Stimulated activated CD8-positive, alpha-beta memory T cell treated with anti-CD3 and anti-CD28 coated beads, Interleukin-12 subunit alpha, Interleukin-12 subunit beta, amount 100 ng/mL, for 1 hour (primary cell): ENCODE measurements around the gene FOSL2.

Source experiments
- DNase-seq: peaks from one replicate; pipeline ENCODE4 v3.0.0-alpha.2; 2020; ENCODE audit warnings: low read depth

FOSL2 gene

DNA sequence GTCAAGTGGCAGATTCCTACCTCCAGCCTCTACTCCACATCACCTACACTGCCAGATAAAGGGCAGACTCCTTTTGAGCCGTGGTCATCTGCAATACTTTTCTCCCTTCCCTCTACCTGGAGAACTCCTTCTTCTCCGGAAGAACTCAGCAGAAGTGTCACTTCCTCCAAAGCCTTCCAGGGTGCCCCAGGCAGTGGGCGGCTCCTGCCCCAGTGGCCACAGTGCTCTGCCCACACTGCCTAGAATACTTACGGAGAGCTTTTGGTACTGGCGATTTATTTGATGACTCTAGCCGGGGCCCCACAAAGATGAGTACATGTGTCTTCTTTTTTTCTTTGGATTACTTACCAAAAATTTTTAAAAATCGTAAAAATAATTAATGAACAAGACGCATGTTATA lies 39.7 kb downstream of the FOSL2 start:
- no peak for DNase-seq

DNA sequence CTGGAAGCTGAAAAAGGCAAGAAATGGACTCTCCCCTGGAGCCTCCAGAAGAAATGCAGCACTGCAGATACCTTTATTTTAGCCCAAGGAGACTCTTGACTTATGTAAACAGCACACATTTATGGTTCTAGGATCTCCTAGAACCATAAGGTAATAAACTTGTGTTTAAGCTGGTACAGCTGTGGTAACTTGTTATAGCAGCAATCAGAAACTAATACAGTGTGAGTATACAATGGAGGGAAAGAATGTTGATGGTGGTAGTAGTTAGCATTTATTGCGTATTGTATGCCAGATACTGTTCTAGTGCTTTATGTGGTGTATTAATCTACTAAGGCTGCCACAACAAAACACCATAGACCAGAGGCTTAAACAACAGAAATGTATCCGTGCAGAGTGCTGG lies 40.6 kb downstream of the FOSL2 start:
- DNase-seq: no peak

DNA sequence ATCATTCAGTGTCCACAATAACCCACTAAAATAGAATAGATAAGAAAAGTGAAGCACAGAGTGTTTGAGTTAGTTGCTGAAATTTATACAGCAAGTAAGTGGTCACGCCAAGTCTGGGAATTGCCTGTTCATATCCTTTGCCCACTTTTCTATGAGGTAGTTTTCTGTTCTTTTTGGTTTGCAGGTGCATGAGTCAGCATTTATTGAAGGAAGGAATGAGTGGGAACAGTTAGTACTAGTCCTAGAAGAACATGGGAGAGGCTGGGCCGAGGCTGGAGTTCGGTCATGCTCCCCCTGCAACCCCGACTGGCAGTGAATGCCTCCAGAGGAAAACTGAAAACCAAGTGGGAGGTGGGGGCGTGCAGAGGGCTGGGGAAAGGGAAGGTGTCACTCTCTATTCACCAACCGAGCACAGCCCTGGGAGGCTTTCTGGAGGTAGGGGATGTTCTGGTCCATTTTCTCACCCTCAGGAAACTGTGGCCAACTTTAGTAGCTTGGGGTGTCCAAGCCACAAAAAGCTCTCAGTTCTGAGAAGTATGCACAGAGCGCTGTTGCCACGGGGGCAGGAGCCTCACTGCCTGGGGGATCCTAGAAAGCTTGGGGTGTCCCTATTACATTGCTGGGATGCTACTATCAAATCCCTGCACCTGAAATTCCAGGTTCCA lies 41.4 kb downstream of the FOSL2 start:
- no peak for DNase-seq

DNA sequence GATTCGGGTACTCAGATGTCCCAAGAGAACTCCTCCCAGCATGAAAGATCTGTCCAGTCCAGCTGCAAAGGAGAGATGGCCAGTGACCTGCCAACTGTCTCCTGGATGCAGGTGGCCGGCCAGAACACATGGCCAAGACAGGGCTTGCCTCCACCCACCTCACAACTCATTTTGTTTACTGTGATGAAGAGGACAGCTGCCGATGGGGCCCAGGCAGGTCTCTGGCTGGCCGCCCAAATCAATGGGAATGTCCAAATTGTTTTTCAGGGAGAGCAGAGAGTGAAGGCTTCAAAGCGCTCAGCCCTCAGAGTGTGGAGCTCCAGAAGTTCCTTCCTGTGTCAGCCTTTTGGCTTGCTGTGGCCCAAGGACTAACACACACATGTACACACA lies 41.9 kb downstream of the FOSL2 start:
- DNase-seq: no peak

DNA sequence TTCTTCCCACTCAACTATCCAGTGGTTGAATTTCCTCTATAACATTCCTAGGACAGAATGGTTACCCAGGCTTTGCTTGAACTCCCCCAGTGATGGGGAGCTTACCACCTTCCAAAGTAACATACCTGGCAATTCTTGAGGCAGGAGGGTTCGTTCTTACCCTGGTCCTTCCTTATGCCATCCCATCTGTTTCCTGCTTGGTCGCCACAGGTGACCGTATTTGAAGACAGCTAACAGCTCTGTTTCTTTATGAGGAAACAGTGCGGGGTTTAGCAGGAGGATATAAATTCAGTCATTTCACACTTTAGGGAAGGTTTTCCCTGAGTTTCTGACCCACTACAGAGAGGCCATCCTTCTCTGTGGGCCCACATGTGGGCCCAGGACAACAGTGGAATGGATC lies 42.6 kb downstream of the FOSL2 start:
- DNase-seq: no peak

DNA sequence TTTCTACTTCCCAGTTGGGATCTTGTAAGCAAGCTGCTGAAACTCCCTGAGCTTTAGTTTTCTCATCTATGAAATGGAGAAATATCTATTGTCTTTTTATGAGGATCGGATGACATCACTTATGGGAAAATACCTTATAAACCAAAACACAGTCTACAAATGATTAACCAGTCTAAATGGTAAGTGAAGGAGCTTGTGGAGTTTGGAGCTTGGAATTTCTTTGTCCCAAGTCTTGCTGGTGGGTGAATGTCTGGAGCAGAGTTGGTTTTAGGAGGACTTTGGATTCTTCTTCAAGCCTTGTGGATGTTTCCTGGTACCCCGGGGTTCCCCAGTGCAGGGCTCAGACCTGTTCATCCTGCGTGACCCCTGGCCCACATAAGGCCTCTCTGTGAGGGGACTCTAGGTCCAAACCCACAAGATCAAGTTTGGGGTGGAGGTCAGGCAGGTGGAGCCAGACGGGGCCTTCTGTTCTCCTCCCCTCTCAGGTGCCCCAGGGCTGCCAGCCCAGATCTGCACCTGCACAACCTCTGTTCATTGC lies 43.2 kb downstream of the FOSL2 start:
- DNase-seq: no peak

DNA sequence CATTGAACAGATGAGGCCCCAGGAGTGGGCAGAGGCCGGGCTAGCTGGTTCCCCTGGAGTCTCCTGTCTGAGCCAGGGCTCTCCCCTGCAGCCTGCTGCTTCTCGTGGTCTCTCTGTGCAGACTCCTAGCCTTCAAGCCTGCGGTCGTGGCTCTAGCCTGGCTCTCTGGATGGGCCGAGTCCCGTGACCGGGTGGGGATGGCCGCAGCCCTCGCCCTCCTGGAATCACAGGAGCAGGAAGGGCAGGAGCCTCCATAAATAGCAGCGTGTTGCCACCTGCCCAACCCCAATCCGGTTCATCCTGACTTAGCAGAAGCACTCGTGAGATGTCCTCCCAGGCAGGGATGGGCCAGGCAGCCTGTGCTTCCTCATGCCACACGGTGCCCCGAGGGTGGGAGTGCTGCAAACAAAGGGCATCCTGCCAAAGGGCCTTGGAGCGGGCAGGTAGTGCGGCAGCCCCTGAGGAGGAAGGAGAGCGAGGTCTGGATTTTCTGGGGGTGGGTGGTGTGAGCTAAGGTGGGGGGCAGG lies 43.9 kb downstream of the FOSL2 start:
- no peak for DNase-seq

DNA sequence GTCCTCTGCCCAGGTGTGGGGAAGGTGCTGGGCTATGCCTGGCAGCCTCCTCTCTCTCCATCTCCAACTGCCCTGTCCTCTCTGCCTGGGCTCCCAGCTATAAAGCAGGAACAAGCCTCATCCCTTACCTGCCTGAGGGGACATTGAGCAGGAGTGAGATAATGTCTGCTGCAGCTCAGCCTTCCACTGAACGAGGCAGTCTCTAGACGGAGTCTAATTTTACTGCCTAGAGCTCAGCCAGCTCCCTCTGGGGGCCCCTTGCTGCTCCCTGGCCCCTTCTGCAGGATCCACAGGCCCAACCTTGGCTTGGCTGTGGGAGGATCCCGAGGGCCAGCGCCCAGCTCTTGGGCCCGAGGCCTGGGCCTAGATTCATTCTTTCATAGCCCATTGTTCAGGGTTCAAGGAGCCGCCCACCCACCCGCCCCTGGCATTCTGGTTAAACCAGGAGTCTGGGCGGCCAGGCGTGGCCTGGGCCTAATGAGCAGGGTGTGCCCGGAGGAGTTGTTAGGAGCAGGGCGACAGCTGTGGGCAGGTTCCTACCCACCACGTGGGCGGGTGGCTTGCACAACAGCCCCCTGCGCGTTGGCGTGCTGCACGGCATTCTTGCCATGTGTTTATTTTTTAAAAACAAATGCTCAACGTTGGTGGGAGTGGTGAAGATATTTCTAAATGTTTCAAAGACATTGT lies 44.6 kb downstream of the FOSL2 start:
- no peak for DNase-seq

DNA sequence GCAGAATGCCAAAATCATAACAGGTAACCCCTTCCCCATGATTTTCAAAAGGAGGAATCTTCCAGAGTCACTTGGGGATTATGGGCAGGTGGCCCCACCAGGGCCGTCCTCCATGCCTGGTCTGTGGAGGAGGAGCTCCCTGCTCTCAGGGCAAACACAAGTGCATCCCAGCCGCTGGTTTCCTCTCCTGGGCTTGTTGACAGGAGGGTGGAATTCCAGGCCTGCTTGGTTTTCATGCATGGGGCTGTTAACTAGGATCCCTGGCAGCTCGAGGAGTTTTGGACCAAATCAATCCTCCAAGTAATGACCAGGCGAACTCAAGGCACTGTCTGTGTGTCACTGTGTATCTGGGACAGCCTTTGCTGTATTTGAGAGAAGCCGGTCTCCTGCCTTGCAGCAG lies 45.3 kb downstream of the FOSL2 start:
- DNase-seq: no peak

DNA sequence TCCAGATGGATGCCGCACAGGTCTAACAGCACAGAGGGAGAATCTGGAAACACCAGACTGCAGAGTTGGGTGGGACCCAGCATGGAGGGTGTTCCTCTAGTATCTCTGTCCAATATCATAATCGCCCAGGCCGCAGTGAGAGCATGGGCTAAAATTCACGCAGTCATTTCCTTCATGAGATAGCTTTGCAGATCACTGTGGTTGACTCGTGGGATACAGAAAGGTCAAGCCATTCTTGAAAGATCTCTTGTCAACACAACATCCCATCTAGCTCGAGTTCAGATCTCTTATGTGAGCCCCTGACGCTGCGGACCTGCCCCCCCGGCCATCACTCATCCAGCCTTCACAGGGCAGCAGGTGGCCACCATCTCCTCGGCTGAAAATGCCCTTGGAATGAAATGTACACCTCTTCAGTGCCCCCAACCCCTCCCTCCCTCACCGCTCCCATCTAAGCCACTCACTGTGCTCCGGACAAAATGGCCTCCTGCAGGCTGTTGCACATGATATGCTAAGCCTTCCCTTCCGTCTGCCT lies 45.9 kb downstream of the FOSL2 start:
- no peak for DNase-seq

DNA sequence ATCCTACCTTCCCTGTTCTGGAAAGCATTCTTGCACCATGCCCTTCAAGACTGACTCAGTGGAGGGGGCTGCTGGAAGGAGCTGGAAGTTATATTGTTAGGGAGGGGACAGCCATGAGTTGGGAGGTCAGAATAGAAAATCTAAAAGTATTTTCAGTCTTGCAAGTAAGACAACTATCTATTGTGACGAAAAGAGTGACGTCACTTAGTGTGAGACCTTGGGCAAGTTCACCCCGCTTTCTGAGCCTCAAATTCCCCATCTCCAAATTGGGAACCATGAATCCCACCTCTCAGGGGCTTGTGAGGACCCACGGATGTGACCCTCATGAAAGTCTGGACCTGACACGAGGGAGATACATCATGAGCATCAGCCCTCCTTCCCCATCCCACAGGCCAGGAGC lies 46.5 kb downstream of the FOSL2 start:
- no peak for DNase-seq

DNA sequence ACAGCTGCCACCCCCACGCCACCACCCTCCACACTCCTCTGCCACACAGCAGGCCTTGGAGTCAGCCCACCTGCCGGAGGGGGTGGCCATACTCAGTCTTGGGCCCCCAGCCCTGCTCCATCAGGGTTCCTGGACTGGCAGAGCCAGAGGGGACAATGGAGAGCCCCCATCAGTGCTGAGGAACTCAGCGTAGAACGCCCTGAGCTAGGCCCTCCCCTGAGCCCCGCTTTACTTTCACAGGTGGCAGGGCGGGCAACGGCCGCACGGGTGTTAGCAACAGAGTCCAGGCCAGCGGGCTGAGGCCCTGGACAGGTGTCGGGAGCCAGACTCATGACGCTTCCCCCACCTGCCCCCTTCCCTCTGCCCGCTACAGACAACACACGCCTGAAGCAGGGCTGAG lies 47.1 kb downstream of the FOSL2 start:
- DNase-seq: no peak

DNA sequence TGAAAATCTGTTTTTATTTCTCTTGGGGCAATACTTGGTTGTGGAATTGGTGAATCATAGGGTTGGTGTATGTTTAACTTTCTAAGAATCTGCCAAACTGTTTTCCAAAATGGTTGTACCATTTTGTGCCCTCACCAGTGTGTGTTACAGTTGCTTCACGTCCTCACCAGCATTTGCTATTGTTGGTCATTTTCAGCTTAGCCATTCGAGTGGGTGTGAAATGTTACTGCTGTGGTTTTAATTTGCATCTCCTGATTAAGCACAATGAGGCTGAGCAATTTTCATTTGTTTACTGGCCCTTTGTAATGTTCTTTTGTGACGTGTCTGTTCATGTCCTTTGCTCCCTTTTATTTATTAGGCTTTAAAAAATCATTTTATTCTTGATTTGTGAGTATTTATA lies 49.7 kb downstream of the FOSL2 start:
- DNase-seq: no peak

DNA sequence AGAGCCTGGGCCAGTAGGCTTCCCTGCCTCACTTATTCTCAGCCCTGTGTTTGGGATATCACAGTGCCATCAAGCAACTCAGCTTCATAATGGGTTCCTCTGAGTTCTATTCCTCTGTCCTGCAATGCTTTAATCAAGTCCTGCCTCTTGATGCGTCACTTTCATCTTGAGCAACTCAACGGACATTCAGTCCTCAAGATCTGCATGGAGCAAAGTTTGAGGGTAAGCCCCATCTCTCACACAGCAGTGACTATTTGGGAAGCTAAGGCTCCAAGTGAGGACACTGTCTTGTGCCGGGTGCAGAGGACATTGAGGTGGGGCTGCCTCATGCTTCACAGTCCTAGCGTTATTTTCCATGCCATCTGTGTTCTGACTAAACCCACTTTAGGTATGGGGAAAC lies 52.3 kb downstream of the FOSL2 start:
- no peak for DNase-seq

DNA sequence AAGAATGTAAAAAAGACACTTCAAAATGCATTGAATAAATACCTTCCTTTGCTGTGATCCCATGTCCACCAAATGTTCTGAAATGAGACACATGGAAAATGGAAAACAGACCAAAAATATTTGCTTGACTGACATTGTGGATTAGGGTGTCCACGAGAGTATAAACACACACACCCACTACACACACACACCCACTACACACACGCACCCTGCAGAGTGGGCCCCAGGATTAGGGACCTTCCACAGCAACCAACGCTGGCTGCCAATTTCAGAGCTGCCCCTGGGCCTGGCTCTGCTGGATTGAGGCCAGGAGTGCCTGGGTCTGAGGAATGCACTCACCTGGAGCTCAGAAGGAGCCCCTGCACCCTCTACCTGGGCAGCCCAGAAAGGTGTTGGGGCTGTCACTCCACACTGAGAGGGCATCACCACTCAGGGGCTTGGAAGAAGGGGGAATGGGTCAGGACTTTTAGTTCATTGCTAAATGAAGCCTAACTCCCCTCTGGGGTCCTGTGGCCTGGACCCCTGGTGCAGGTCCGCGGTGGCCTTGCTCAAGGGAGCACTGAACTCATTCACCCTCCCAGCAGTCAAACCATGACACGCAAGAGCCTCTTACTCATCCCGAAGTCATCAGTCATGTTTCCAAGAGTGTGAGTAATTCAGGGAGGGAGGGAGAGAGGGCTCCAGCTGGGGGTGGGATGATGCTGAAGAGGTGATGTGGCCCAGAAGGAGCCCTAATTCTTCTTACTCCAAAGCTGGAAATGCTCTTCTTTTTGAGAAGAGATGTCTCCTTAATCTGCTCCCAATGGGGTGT lies 53.0 kb downstream of the FOSL2 start:
- DNase-seq: no peak

DNA sequence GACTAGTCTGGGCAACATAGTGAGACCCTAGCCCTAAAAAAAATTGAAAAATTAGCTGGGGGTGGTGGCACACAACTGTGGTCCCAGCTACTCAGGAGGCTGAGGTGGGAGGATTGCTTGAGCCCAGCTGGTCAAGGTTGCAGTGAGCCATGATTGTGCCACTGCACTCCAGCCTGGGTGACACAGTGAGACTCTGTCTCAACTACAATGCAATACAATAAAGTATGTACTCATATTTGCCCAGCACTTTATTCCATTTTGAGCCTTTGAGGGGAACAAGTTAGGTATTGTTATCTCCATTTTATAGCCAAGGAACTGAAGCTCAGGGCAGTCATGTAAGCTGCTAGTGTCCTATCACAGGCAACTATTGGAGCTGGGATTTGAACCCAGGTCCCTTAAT lies 53.9 kb downstream of the FOSL2 start:
- DNase-seq: no peak

DNA sequence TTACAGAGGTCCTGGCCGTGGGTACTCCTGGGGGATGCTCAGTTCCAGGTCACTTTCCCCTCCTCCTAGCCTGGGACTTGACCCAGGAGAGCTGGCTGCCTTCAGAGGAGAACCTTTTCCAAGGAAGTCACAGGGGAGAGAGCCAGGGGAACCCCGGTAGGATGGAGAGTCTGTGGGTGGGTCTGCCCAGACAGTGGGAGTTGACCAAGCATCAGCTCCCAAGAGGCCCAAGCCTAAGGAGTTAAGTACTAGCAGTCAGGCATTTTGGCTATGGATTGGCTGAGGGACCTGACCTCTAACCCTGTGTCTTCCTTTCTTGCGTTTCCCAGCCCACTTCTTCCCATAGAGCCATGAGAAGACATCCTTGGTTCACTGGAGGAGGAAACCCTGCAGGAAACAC lies 54.4 kb downstream of the FOSL2 start:
- no peak for DNase-seq

DNA sequence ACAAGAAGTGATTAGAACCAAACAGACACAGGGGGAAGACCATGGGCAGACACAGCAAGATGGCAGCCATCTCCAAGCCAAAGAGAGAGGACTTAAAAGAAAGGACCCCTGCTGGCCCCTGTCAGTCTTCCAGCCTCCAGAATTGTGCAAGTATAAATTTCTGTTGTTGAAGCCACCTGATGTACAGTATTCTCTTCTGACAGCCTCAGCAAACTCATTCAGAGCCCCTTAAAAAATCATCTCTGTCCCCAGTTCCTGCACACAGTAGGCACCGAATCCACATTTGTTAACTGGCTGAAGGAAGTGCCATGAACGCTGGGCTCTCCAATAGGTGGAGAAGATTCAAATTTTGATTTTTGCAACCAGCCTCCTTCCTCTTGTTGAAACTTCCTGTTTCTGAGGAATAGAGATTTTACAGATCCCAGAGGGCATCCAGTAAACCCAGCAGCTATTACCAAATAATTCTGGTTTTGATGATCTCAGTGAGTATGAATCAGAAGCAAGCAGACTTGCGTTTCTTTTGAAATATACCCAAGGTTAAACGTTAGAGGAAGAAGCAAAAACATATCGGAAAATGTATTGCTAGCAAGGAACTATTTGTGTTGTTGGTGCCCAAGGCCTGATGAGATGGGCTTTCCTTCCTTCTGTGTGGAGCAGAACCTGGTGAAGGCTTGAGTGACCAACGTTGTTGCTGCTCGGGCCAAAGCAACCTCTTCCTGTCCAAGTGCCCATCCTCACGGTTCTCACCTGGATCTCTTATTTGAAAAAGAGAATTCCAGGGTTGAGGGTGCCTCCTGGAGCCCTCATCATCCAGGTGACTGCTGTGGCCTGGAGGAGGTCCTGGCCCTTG lies 55.5 kb downstream of the FOSL2 start:
- no peak for DNase-seq

DNA sequence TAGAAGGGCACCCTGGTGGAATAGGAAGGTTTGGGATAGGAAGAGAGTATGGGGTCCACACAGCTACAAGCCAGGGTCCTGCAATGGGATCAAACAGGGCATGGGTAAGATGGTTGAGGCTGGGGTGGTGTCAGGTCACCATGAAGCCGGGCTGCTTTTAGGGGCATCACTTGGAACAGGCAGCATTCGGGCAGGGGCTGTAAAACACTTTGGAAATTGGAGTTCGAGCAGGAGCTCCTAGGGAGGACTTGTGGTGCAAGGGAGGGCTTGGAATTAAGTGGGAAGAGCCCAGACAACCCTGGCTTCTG lies 56.1 kb downstream of the FOSL2 start:
- no peak for DNase-seq

DNA sequence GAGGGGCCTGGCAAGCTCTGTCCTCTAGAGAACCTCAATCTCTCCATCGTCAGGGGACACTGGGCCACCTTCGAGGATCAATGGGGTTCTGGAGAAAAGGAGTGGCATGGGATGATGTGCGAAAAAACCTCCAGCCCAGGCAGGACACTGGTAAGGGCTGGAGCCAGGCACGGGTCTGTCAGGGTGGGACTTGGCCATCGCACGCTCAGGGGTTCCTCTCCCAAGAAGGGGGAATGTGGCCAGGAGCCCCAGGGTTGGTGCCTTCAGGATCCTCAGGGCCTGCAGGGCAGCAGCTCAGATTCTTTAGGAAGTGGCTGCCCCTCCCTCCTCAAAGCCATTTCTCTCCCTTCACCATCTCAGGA lies 56.4 kb downstream of the FOSL2 start:
- DNase-seq: no peak

DNA sequence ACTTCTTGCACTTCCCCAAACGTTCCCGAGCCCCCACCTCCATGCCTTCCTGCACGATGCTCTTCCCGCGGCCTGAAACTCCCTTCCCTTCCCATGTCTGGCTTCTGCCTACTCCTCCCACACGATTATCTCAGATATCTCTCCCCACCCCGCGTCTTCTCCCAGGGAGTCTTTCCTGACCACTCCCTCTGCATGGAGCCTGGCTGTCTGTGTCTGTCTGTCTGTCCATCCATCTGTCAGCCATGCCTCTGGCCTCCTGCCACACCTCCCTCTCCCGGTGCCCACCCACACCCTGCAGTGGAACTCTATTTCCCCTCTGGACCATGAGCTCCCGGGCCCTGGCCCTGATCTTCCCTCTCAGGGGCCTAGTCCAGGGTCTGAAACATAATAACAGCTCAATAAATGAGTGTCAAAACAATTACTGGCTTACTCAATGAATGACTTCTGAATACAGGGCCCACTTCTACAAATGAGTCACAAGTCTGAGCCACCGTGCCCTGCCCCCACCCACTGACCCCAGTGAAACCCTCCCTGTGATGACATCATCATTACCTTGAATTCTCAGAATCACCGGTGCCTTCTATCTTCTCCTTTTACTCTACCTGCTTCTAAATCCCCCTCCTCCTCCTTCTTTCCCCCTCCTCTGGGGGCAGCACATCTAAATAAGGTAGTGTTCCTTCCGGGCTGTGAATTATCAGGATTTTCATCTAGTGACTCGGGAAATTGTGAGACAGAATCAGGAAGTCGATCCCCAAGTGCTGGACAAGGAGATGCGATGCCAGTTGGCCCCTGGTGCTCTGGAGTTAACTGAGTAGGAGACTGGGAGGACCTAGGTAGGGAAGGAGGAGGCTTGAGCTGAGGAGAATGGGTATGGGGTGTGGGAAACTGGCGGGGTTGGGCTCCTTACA lies 57.1 kb downstream of the FOSL2 start:
- DNase-seq: no peak
